ENCODE results near the gene GRIN2A.

DNA sequence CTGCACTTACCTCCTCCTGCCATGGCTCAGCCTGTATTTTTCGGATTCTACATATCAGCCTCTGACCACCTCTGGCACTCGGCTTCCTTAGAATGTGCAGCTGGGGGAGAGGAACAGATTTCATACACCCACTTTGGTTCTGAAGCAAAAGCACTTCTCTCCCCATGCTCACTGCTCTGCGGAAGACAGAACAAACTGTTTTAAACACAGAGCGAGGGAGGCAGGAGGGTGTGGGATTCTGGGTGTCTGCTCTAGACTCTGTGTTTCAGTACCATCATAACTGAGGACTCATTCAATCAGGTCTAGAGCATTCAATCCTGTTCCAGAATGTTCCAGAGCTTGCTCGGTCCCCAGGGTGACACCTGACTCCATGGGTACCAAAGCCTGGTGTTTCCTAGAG lies 239.1 kb downstream of the GRIN2A start:
- TF ChIP-seq HDAC2 (IDR thresholded peaks at IDR 0.05) (no peak), EP300 (IDR thresholded peaks at IDR 0.05) (no peak), RAD21 (conservative IDR thresholded peaks at IDR 0.05 in 1 of 2, IDR thresholded peaks at IDR 0.05 in 1 of 2) (no peak), SMC3 (IDR thresholded peaks at IDR 0.05) (no peak), JUNB (IDR thresholded peaks at IDR 0.05) (no peak), KDM1A (IDR thresholded peaks at IDR 0.05; ENCODE audit: low read depth) (no peak), POLR2A (IDR thresholded peaks at IDR 0.05; ENCODE audit: low read length) (no peak), POLR2AphosphoS2 (conservative IDR thresholded peaks at IDR 0.05; ENCODE audit: low read length) (no peak), GATA3 (IDR thresholded peaks at IDR 0.05; ENCODE audit: borderline replicate concordance) (no peak), BHLHE40 (IDR thresholded peaks at IDR 0.05; ENCODE audit: low read depth, low read length) (no peak)
- TF ChIP-seq, protein P1, sequence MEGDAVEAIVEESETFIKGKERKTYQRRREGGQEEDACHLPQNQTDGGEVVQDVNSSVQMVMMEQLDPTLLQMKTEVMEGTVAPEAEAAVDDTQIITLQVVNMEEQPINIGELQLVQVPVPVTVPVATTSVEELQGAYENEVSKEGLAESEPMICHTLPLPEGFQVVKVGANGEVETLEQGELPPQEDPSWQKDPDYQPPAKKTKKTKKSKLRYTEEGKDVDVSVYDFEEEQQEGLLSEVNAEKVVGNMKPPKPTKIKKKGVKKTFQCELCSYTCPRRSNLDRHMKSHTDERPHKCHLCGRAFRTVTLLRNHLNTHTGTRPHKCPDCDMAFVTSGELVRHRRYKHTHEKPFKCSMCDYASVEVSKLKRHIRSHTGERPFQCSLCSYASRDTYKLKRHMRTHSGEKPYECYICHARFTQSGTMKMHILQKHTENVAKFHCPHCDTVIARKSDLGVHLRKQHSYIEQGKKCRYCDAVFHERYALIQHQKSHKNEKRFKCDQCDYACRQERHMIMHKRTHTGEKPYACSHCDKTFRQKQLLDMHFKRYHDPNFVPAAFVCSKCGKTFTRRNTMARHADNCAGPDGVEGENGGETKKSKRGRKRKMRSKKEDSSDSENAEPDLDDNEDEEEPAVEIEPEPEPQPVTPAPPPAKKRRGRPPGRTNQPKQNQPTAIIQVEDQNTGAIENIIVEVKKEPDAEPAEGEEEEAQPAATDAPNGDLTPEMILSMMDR (IDR thresholded peaks at IDR 0.05): no peak
- TF ChIP-seq, protein P2, sequence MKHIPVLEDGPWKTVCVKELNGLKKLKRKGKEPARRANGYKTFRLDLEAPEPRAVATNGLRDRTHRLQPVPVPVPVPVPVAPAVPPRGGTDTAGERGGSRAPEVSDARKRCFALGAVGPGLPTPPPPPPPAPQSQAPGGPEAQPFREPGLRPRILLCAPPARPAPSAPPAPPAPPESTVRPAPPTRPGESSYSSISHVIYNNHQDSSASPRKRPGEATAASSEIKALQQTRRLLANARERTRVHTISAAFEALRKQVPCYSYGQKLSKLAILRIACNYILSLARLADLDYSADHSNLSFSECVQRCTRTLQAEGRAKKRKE (CRISPR knock-in tag; IDR thresholded peaks at IDR 0.05; ENCODE audit: low read depth): no peak
- TF ChIP-seq, protein P3, sequence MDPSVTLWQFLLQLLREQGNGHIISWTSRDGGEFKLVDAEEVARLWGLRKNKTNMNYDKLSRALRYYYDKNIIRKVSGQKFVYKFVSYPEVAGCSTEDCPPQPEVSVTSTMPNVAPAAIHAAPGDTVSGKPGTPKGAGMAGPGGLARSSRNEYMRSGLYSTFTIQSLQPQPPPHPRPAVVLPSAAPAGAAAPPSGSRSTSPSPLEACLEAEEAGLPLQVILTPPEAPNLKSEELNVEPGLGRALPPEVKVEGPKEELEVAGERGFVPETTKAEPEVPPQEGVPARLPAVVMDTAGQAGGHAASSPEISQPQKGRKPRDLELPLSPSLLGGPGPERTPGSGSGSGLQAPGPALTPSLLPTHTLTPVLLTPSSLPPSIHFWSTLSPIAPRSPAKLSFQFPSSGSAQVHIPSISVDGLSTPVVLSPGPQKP (IDR thresholded peaks at IDR 0.05; ENCODE audit: low read depth, low read length): no peak
